Activated CD4-positive, alpha-beta T cell treated with anti-CD3 and anti-CD28 coated beads for 4 hours (primary cell): ENCODE measurements around the gene SRGAP3.

ENCODE experiments used
- DNase-seq, 2 donors: peaks; one replicate each; pipeline ENCODE4 v3.0.0-alpha.2; 2020

The SRGAP3 gene

GRCh38 chr3:8982509-8982908 lies 266.9 kb downstream of the SRGAP3 start:
- no peak for DNase-seq

GRCh38 chr3:8981700-8982099 lies 267.7 kb downstream of the SRGAP3 start:
- DNase-seq: no peak

- no peak for DNase-seq
These were observed 268.1 kb downstream of the SRGAP3 start for GRCh38 chr3:8981296-8981695.

GRCh38 chr3:8980756-8981257 lies 268.6 kb downstream of the SRGAP3 start:
- no peak for DNase-seq

- DNase-seq: no peak
These were observed 270.2 kb downstream of the SRGAP3 start for GRCh38 chr3:8979262-8979661.

- DNase-seq: no peak
These were observed 270.9 kb downstream of the SRGAP3 start for GRCh38 chr3:8978551-8978950.

GRCh38 chr3:8976540-8977182 lies 272.8 kb downstream of the SRGAP3 start:
- DNase-seq: no peak

- DNase-seq: no peak
These were observed 274.1 kb downstream of the SRGAP3 start for GRCh38 chr3:8975081-8976020.

GRCh38 chr3:8974458-8974857 lies 275.0 kb downstream of the SRGAP3 start:
- no peak for DNase-seq

- DNase-seq: no peak
These were observed 276.8 kb downstream of the SRGAP3 start for GRCh38 chr3:8972639-8973038.

- peak; percentile 54 to 81 for DNase-seq
These were observed 278.4 kb downstream of the SRGAP3 start for GRCh38 chr3:8970971-8971589.

GRCh38 chr3:8969241-8969640 lies 280.2 kb downstream of the SRGAP3 start:
- no peak for DNase-seq

- no peak for DNase-seq
These were observed 281.0 kb downstream of the SRGAP3 start for GRCh38 chr3:8968375-8968882.

GRCh38 chr3:8967553-8967952 lies 281.9 kb downstream of the SRGAP3 start:
- no peak for DNase-seq

GRCh38 chr3:8966820-8967348 lies 282.6 kb downstream of the SRGAP3 start:
- no peak for DNase-seq

GRCh38 chr3:8966150-8966819 lies 283.2 kb downstream of the SRGAP3 start:
- no peak for DNase-seq

- DNase-seq: no peak
These were observed 284.7 kb downstream of the SRGAP3 start for GRCh38 chr3:8964436-8965370.

GRCh38 chr3:8963137-8963853 lies 286.2 kb downstream of the SRGAP3 start, which contains the start of gene RAD18:
TSS of gene RAD18 (minus strand) at chr3:8963472. CDS start at chr3:8963385, 87 bp downstream.
- DNase-seq: peak; percentile 90 to 91

- DNase-seq: no peak
These were observed 287.1 kb downstream of the SRGAP3 start for GRCh38 chr3:8962226-8962861.

- DNase-seq: no peak
These were observed 289.8 kb downstream of the SRGAP3 start for GRCh38 chr3:8959668-8960067.
